MM.1S (cell line): ENCODE data around the gene HERPUD2.

Experiments
- DNase-seq: peaks from one replicate; pipeline ENCODE4 v3.0.0-alpha.2; 2015
- H2AFZ ChIP-seq: fragments of 300-600 bp; sonication (generic); 2 replicates; pipeline ENCODE4 v1.6.0; 2016; ENCODE audit warnings: antibody characterized with exemption, low read length
- H3F3A ChIP-seq: fragments of 300-600 bp; sonication (generic); 2 replicates; pipeline ENCODE4 v1.6.1; 2016; ENCODE audit warnings: mild to moderate bottlenecking, antibody characterized with exemption, low read length, moderate library complexity, mixed read lengths; ENCODE audit not compliant: insufficient read depth
- H3K27ac ChIP-seq: fragments of 300-600 bp; sonication (generic); 2 replicates; pipeline ENCODE4 v1.5.1; 2016; ENCODE audit warnings: mild to moderate bottlenecking, low read length
- H3K27me3 ChIP-seq: fragments of 300-600 bp; sonication (generic); replicated peaks from 2 replicates; pipeline ENCODE4 v1.6.0; 2016; ENCODE audit warnings: low read length; ENCODE audit not compliant: insufficient read depth
- H3K36me3 ChIP-seq: fragments of 300-600 bp; sonication (generic); replicated peaks from 2 replicates; pipeline ENCODE4 v1.6.1; 2016; ENCODE audit warnings: mild to moderate bottlenecking, low read length, mixed read lengths; ENCODE audit not compliant: insufficient read depth
- H3K4me1 ChIP-seq: fragments of 300-600 bp; sonication (generic); 2 replicates; pipeline ENCODE4 v1.6.1; 2016; ENCODE audit warnings: low read length, mixed read lengths
- H3K4me2 ChIP-seq: fragments of 300-600 bp; sonication (generic); 2 replicates; pipeline ENCODE4 v1.6.0; 2016; ENCODE audit warnings: low read depth, low read length
- H3K4me3 ChIP-seq: fragments of 300-600 bp; sonication (generic); 2 replicates; pipeline ENCODE4 v1.5.1; 2016; ENCODE audit warnings: low read length, mixed read lengths
- H3K79me2 ChIP-seq: fragments of 300-600 bp; sonication (generic); 2 replicates; pipeline ENCODE4 v1.6.1; 2016; ENCODE audit warnings: mixed run types, low read length, mixed read lengths
- H3K9ac ChIP-seq: fragments of 300-600 bp; sonication (generic); 2 replicates; pipeline ENCODE4 v1.6.1; 2016; ENCODE audit warnings: low read length, mixed read lengths
- H3K9me2 ChIP-seq: fragments of 300-600 bp; sonication (generic); replicated peaks from 2 replicates; pipeline ENCODE4 v1.6.1; 2016; ENCODE audit warnings: mild to moderate bottlenecking, low read length, mixed read lengths; ENCODE audit not compliant: insufficient read depth
- H3K9me3 ChIP-seq: fragments of 300-600 bp; sonication (generic); replicated peaks from 2 replicates; pipeline ENCODE4 v1.6.1; 2016; ENCODE audit warnings: mild to moderate bottlenecking, low read length, mixed read lengths; ENCODE audit not compliant: insufficient read depth
- H4K20me1 ChIP-seq: fragments of 300-600 bp; sonication (generic); 2 replicates; pipeline ENCODE4 v1.6.1; 2016; ENCODE audit warnings: mild to moderate bottlenecking, low read length, moderate library complexity, mixed read lengths; ENCODE audit not compliant: insufficient read depth
- EZH2 ChIP-seq: fragments of 300-600 bp; sonication (generic); optimal IDR thresholded peaks from 2 replicates; pipeline ENCODE3; 2017; ENCODE audit warnings: low read depth, mild to moderate bottlenecking, antibody characterized with exemption, low read length, mixed read lengths
- EZH2phosphoT487 ChIP-seq: fragments of 300-600 bp; sonication (generic); IDR thresholded peaks from 2 replicates; pipeline ENCODE4 v1.6.1; 2018; ENCODE audit warnings: antibody characterized with exemption, low read length
- TF ChIP-seq, protein P1 (sequence below): fragments of 300-600 bp; sonication (generic); IDR thresholded peaks from 2 replicates; pipeline ENCODE4 v1.5.1; 2016; ENCODE audit warnings: antibody characterized with exemption, low read length, mixed read lengths

HERPUD2 gene, protein sequence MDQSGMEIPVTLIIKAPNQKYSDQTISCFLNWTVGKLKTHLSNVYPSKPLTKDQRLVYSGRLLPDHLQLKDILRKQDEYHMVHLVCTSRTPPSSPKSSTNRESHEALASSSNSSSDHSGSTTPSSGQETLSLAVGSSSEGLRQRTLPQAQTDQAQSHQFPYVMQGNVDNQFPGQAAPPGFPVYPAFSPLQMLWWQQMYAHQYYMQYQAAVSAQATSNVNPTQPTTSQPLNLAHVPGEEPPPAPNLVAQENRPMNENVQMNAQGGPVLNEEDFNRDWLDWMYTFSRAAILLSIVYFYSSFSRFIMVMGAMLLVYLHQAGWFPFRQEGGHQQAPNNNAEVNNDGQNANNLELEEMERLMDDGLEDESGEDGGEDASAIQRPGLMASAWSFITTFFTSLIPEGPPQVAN

GRCh38 chr7:35694784-35695472, at the start of gene HERPUD2:
TSS of gene HERPUD2 (minus strand) at chr7:35695135. CDS start at chr7:35694330, 805 bp downstream.
- TF ChIP-seq EZH2phosphoT487, result no peak
- H3K27me3 ChIP-seq, result no peaks in the 10 kb centered on the region

GRCh38 chr7:35738889-35739288, 44.0 kb upstream of the HERPUD2 start:
- no peak for TF ChIP-seq EZH2phosphoT487
- TF ChIP-seq, protein P1, sequence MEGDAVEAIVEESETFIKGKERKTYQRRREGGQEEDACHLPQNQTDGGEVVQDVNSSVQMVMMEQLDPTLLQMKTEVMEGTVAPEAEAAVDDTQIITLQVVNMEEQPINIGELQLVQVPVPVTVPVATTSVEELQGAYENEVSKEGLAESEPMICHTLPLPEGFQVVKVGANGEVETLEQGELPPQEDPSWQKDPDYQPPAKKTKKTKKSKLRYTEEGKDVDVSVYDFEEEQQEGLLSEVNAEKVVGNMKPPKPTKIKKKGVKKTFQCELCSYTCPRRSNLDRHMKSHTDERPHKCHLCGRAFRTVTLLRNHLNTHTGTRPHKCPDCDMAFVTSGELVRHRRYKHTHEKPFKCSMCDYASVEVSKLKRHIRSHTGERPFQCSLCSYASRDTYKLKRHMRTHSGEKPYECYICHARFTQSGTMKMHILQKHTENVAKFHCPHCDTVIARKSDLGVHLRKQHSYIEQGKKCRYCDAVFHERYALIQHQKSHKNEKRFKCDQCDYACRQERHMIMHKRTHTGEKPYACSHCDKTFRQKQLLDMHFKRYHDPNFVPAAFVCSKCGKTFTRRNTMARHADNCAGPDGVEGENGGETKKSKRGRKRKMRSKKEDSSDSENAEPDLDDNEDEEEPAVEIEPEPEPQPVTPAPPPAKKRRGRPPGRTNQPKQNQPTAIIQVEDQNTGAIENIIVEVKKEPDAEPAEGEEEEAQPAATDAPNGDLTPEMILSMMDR, result no peak
- no peak for TF ChIP-seq EZH2
- H3K9ac ChIP-seq, result no peak overlapping the region
- H3K36me3 ChIP-seq, result no peaks in the 10 kb centered on the region
- no peak for DNase-seq
- no peak overlapping the region for H2AFZ ChIP-seq
- H3F3A ChIP-seq, result no peaks in the 10 kb centered on the region
- no peaks in the 10 kb centered on the region for H3K4me1 ChIP-seq
- H4K20me1 ChIP-seq, result no peaks in the 10 kb centered on the region
- H3K9me3 ChIP-seq, result no peaks in the 10 kb centered on the region
- H3K79me2 ChIP-seq, result no peaks in the 10 kb centered on the region
- no peak overlapping the region for H3K27ac ChIP-seq
- H3K9me2 ChIP-seq, result no peaks in the 10 kb centered on the region
- no peak overlapping the region for H3K4me2 ChIP-seq
- no peak overlapping the region for H3K4me3 ChIP-seq
- H3K27me3 ChIP-seq, result no peaks in the 10 kb centered on the region

More at GRCh38 chr7:35694784-35695472, at the start of gene HERPUD2:
- Histone ChIP-seq H4K20me1 (no peaks in the 10 kb centered on the region), H3K36me3 (no peaks in the 10 kb centered on the region), H3F3A (peaks cover 11% of the 10 kb centered on the region), H3K9me3 (no peaks in the 10 kb centered on the region), H3K4me2 (peak within 1 kb of the TSS; percentile 70), H3K9ac (peak within 1 kb of the TSS; percentile 95), H3K27ac (peak within 1 kb of the TSS; percentile 80), H3K4me1 (peaks cover 13% of the 10 kb centered on the region), H3K79me2 (peaks cover 41% of the 10 kb centered on the region), H3K4me3 (peak within 1 kb of the TSS; percentile 95), H2AFZ (peak within 1 kb of the TSS; percentile 93), H3K9me2 (no peaks in the 10 kb centered on the region)
- DNase-seq, result peak; percentile 93

- Histone ChIP-seq H3K4me2 (no peak overlapping the region), H3F3A (no peaks in the 10 kb centered on the region), H3K27me3 (no peaks in the 10 kb centered on the region), H4K20me1 (no peaks in the 10 kb centered on the region), H3K79me2 (no peaks in the 10 kb centered on the region), H3K9me3 (no peaks in the 10 kb centered on the region), H3K27ac (no peak overlapping the region), H3K4me3 (no peak overlapping the region), H3K36me3 (no peaks in the 10 kb centered on the region), H3K9ac (no peak overlapping the region), H3K4me1 (no peaks in the 10 kb centered on the region), H2AFZ (no peak overlapping the region), H3K9me2 (no peaks in the 10 kb centered on the region)
- no peak for TF ChIP-seq EZH2
- TF ChIP-seq, protein P1, result no peak
- no peak for TF ChIP-seq EZH2phosphoT487
- DNase-seq, result no peak
Observed at GRCh38 chr7:35736725-35737124, 41.8 kb upstream of the HERPUD2 start.
